RWPE2 (cell line): Measurements from ENCODE around the gene PIP4K2A.

ENCODE experiments used
- ATAC-seq: fragments of 200-7000 bp; cut with Tn5 transposase; 3 replicates; pipeline ENCODE4 v1.9.1; 2021; ENCODE audit warnings: low read depth
- DNase-seq: peaks from one replicate; pipeline ENCODE4 v3.0.0-alpha.2; 2020; ENCODE audit warnings: low spot score
- H3K27ac ChIP-seq: fragments of 450-650 bp; 2 replicates; pipeline ENCODE4 v1.5.1; 2017; ENCODE audit warnings: mild to moderate bottlenecking; ENCODE audit not compliant: poor library complexity, severe bottlenecking
- H3K27me3 ChIP-seq: fragments of 250-450 bp; sonication (Bioruptor Pico); 2 replicates; pipeline ENCODE4 v1.5.1; 2021; ENCODE audit warnings: mild to moderate bottlenecking, moderate library complexity; ENCODE audit not compliant: insufficient read depth, poor library complexity, severe bottlenecking
- H3K36me3 ChIP-seq: fragments of 250-450 bp; sonication (Bioruptor Pico); 2 replicates; pipeline ENCODE4 v1.5.1; 2020; ENCODE audit warnings: low read depth, mild to moderate bottlenecking, moderate library complexity
- H3K4me1 ChIP-seq: fragments of 250-450 bp; sonication (Bioruptor Pico); 2 replicates; pipeline ENCODE4 v1.5.1; 2021; ENCODE audit warnings: mild to moderate bottlenecking, moderate library complexity; ENCODE audit not compliant: insufficient read depth, poor library complexity, severe bottlenecking
- H3K4me3 ChIP-seq: fragments of 250-450 bp; sonication (Bioruptor Pico); 2 replicates; pipeline ENCODE4 v1.5.1; 2021; ENCODE audit warnings: mild to moderate bottlenecking, moderate library complexity; ENCODE audit not compliant: severe bottlenecking
- H3K9me3 ChIP-seq: fragments of 250-450 bp; sonication (Bioruptor Pico); 2 replicates; pipeline ENCODE4 v1.5.1; 2021; ENCODE audit warnings: mild to moderate bottlenecking, moderate library complexity; ENCODE audit not compliant: severe bottlenecking
- TF ChIP-seq, protein P1 (sequence below): fragments of 450-650 bp; IDR thresholded peaks from one replicate; pipeline ENCODE4 v1.5.1; 2017; ENCODE audit warnings: mild to moderate bottlenecking, moderate library complexity; ENCODE audit not compliant: poor library complexity, severe bottlenecking

The PIP4K2A gene

DNA sequence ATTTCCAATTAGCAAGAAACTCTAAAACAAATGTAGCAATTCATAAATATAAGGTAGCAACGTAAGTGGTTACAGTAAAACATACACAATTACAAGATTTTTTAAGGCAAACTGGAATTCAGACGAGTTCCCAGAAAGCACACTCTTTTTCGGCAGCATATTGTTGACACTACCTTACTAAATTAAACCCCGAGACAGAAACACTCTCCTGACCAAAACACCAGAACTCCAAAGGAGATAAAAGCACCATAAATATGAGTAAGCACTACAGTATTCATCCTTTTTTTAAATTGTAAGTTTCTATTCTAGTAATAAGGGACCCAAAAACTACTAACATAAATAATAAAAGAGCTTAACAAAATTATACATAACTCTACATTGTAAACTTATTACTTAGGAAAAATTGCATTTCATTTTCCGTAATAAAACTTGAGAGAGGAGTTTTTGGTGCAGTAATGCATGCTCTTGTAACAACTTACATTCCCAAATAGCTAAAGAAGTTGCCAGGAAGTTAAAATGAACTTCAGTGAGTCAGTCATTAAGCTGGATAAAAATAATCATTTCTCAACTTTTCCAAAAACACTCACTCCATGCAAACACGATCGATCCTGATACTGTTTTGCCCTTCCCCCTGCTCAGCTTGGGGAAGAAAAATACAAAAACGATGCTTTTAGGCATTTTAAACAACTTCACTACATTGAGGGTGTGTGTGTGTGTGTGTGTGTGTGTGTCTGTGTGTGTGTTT, 2.0 kb downstream of the PIP4K2A start:
- no peaks in the 10 kb centered on the region for H3K36me3 ChIP-seq
- H3K27me3 ChIP-seq, result no peaks in the 10 kb centered on the region
- DNase-seq, result no peak
- peaks cover 10% of the 10 kb centered on the region for H3K4me1 ChIP-seq
- no peak overlapping the region for H3K27ac ChIP-seq
- H3K4me3 ChIP-seq, result peak overlapping the region; percentile 99
- ATAC-seq, result no peak
- TF ChIP-seq, protein P1, sequence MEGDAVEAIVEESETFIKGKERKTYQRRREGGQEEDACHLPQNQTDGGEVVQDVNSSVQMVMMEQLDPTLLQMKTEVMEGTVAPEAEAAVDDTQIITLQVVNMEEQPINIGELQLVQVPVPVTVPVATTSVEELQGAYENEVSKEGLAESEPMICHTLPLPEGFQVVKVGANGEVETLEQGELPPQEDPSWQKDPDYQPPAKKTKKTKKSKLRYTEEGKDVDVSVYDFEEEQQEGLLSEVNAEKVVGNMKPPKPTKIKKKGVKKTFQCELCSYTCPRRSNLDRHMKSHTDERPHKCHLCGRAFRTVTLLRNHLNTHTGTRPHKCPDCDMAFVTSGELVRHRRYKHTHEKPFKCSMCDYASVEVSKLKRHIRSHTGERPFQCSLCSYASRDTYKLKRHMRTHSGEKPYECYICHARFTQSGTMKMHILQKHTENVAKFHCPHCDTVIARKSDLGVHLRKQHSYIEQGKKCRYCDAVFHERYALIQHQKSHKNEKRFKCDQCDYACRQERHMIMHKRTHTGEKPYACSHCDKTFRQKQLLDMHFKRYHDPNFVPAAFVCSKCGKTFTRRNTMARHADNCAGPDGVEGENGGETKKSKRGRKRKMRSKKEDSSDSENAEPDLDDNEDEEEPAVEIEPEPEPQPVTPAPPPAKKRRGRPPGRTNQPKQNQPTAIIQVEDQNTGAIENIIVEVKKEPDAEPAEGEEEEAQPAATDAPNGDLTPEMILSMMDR, result no peak
- no peaks in the 10 kb centered on the region for H3K9me3 ChIP-seq

DNA sequence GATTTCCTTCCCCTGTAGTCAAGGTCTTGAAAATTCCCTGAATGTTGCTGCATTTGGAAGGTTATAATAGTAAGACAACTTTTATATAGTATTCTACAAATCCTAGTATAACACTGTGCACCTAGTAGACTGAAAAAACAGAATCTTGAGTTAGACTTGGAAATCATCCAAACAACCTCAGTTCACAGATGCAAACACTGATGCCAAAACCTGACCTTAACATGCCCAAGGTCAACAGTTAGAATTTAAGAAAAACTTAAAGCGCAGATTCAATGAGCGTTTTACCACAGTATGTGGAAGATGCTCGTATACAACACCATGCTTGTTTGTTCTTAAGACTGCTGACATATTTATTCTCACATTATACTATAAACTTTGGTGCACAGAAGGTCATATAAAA, 3.0 kb downstream of the PIP4K2A start:
- Histone ChIP-seq H3K27ac (no peak overlapping the region), H3K27me3 (no peaks in the 10 kb centered on the region), H3K4me1 (peaks cover 10% of the 10 kb centered on the region), H3K36me3 (no peaks in the 10 kb centered on the region), H3K9me3 (no peaks in the 10 kb centered on the region), H3K4me3 (no peak overlapping the region)
- TF ChIP-seq, protein P1, result no peak
- DNase-seq (no peak), ATAC-seq (no peak)

DNA sequence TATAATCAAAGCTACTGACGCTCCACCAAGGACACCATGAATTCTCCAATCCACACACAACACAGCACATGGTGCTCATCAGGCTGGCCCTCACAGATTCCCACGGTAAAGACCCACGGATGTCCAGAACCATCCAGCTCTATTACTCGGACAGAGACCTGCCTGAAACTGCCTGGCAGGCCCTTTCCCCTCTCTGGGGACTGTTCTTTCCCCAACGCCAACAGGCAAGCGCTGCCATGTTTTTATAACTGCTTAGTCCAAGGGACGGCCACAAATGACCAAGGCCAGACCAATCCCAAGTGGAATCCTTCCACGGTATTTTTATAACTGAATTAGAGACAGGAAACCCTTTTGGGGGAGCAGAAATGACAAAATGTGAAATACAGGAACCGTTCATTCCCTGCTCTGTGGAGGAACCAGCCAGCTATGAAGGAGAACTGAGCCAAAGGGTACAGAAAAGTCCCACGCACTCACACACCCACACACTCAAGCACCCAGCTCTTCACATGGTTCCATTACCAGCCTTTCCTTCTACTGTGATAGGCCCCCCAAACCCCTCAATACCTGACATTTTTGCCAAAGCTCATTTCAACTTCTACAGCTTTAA, 4.1 kb downstream of the PIP4K2A start:
- no peak overlapping the region for H3K4me3 ChIP-seq
- TF ChIP-seq, protein P1, result no peak
- no peak for DNase-seq
- peaks cover 10% of the 10 kb centered on the region for H3K4me1 ChIP-seq
- H3K27me3 ChIP-seq, result no peaks in the 10 kb centered on the region
- ATAC-seq, result no peak
- H3K9me3 ChIP-seq, result no peaks in the 10 kb centered on the region
- no peak overlapping the region for H3K27ac ChIP-seq
- H3K36me3 ChIP-seq, result no peaks in the 10 kb centered on the region

DNA sequence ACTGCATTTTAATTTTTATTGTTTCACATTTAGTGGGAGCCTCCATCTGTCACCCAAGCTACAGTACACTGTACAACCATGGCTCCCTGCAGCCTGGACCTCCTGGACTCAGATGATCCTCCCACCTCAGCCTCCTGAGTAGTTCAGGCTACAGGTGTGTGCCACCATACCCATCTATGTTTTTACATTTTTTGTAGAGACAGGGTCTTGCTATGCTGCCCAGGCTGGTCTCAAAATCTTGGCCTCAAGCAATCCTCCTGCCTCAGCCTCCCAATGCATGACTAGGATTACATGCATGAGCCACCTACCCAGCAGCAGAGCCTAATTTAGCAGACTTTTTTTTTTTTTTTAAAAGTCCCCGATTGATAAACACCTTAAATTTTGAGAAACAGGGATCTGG, 5.6 kb downstream of the PIP4K2A start:
- ATAC-seq (no peak), DNase-seq (no peak)
- no peak overlapping the region for H3K4me3 ChIP-seq
- peaks cover 10% of the 10 kb centered on the region for H3K4me1 ChIP-seq
- no peak overlapping the region for H3K27ac ChIP-seq
- H3K36me3 ChIP-seq, result no peaks in the 10 kb centered on the region
- no peaks in the 10 kb centered on the region for H3K9me3 ChIP-seq
- TF ChIP-seq, protein P1, result no peak
- no peaks in the 10 kb centered on the region for H3K27me3 ChIP-seq

DNA sequence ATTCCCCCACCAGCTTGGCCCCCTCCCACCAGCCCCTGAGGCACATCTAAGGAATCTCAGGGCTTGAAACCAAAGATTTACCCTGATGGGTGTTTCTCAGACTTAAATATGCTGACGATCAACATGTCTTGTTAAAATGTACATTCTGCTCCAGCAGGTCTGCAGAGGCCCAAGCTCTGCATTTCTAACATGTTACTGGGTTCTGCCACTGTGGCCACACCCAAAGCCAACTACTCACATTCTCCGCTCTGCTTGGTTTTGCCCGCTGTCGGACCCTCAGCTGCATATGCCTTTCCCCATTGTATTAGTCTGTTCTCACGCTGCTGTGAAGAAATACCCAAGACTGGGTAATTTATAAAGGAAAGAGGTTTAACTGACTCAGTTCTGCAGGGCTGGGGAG, 8.9 kb downstream of the PIP4K2A start:
- H3K36me3 ChIP-seq, result no peaks in the 10 kb centered on the region
- H3K27ac ChIP-seq, result no peak overlapping the region
- no peaks in the 10 kb centered on the region for H3K9me3 ChIP-seq
- H3K27me3 ChIP-seq, result no peaks in the 10 kb centered on the region
- ATAC-seq, result no peak
- TF ChIP-seq, protein P1, result no peak
- no peak overlapping the region for H3K4me3 ChIP-seq
- H3K4me1 ChIP-seq, result no peaks in the 10 kb centered on the region
- DNase-seq, result no peak
